ACC112 (cell line): ENCODE results near the gene EXD3.

Source experiments
- H2AFZ ChIP-seq: fragments of 200-600 bp; sonication (generic); one replicate; pipeline ENCODE4 v1.6.0; 2017; ENCODE audit warnings: antibody characterized with exemption, low read length; ENCODE audit not compliant: unreplicated experiment
- H3K27ac ChIP-seq: fragments of 200-600 bp; sonication (generic); 2 replicates; pipeline ENCODE4 v1.5.1; 2014; ENCODE audit warnings: low read depth, mild to moderate bottlenecking, antibody characterized with exemption, low read length, moderate library complexity
- H3K27me3 ChIP-seq: fragments of 200-600 bp; sonication (generic); 2 replicates; pipeline ENCODE4 v1.6.1; 2014; ENCODE audit warnings: mild to moderate bottlenecking, antibody characterized with exemption, low read length, moderate library complexity, mixed read lengths; ENCODE audit not compliant: insufficient read depth
- H3K36me3 ChIP-seq: fragments of 200-600 bp; sonication (generic); 2 replicates; pipeline ENCODE4 v1.6.1; 2016; ENCODE audit warnings: mild to moderate bottlenecking, antibody characterized with exemption, low read length, moderate library complexity, mixed read lengths; ENCODE audit not compliant: insufficient read depth
- H3K4me1 ChIP-seq: fragments of 200-600 bp; sonication (generic); one replicate; pipeline ENCODE4 v1.6.1; 2016; ENCODE audit warnings: low read length, mixed read lengths; ENCODE audit not compliant: insufficient read depth, unreplicated experiment, control insufficient read depth
- H3K4me3 ChIP-seq: fragments of 200-600 bp; sonication (generic); 2 replicates; pipeline ENCODE4 v1.5.1; 2014; ENCODE audit warnings: mild to moderate bottlenecking, low read depth, low read length
- H3K79me2 ChIP-seq: fragments of 200-600 bp; sonication (generic); one replicate; pipeline ENCODE4 v1.6.0; 2016; ENCODE audit warnings: low read length; ENCODE audit not compliant: control insufficient read depth, unreplicated experiment, insufficient read depth

EXD3 gene

GRCh38 chr9:137394866-137395665 lies 27.9 kb downstream of the EXD3 start:
- H2AFZ ChIP-seq, result no peak overlapping the region
- no peaks in the 10 kb centered on the region; the same call in 1 of the 2 replicates for H3K36me3 ChIP-seq
- no peaks in the 10 kb centered on the region for H3K4me1 ChIP-seq
- no peak overlapping the region for H3K4me3 ChIP-seq
- H3K27ac ChIP-seq, result no peak overlapping the region
- H3K79me2 ChIP-seq, result no peaks in the 10 kb centered on the region
- no peaks in the 10 kb centered on the region for H3K27me3 ChIP-seq

GRCh38 chr9:137393176-137394150 lies 29.5 kb downstream of the EXD3 start:
- no peak overlapping the region for H3K4me3 ChIP-seq
- no peaks in the 10 kb centered on the region; the same call in 1 of the 2 replicates for H3K36me3 ChIP-seq
- no peaks in the 10 kb centered on the region for H3K27me3 ChIP-seq
- no peaks in the 10 kb centered on the region for H3K79me2 ChIP-seq
- H3K4me1 ChIP-seq, result no peaks in the 10 kb centered on the region
- H2AFZ ChIP-seq, result no peak overlapping the region
- no peak overlapping the region for H3K27ac ChIP-seq

GRCh38 chr9:137392232-137393007 lies 30.5 kb downstream of the EXD3 start:
- Histone ChIP-seq H3K4me3 (no peak overlapping the region), H3K79me2 (no peaks in the 10 kb centered on the region), H3K27me3 (no peaks in the 10 kb centered on the region), H3K27ac (no peak overlapping the region), H3K36me3 (no peaks in the 10 kb centered on the region; the same call in 1 of the 2 replicates), H2AFZ (no peak overlapping the region), H3K4me1 (no peaks in the 10 kb centered on the region)

GRCh38 chr9:137391411-137391754 lies 31.6 kb downstream of the EXD3 start:
- no peaks in the 10 kb centered on the region for H3K4me1 ChIP-seq
- no peak overlapping the region for H3K27ac ChIP-seq
- no peak overlapping the region for H3K4me3 ChIP-seq

GRCh38 chr9:137390553-137391410 lies 32.2 kb downstream of the EXD3 start:
- Histone ChIP-seq H2AFZ (no peak overlapping the region), H3K27ac (no peak overlapping the region), H3K4me3 (no peak overlapping the region), H3K4me1 (no peaks in the 10 kb centered on the region), H3K36me3 (no peaks in the 10 kb centered on the region), H3K27me3 (no peaks in the 10 kb centered on the region), H3K79me2 (no peaks in the 10 kb centered on the region)

More at GRCh38 chr9:137391411-137391754, 31.6 kb downstream of the EXD3 start:
- Histone ChIP-seq H3K36me3 (no peaks in the 10 kb centered on the region), H3K27me3 (no peaks in the 10 kb centered on the region), H3K79me2 (no peaks in the 10 kb centered on the region), H2AFZ (no peak overlapping the region)

- Histone ChIP-seq H3K4me3 (no peak overlapping the region), H2AFZ (no peak overlapping the region), H3K4me1 (no peaks in the 10 kb centered on the region), H3K27me3 (no peaks in the 10 kb centered on the region), H3K79me2 (no peaks in the 10 kb centered on the region), H3K36me3 (no peaks in the 10 kb centered on the region), H3K27ac (no peak overlapping the region)
These were observed 33.6 kb downstream of the EXD3 start for GRCh38 chr9:137389428-137389746.

- no peak overlapping the region for H3K27ac ChIP-seq
- H3K4me3 ChIP-seq, result no peak overlapping the region
- no peaks in the 10 kb centered on the region for H3K79me2 ChIP-seq
- no peaks in the 10 kb centered on the region for H3K4me1 ChIP-seq
- H3K36me3 ChIP-seq, result no peaks in the 10 kb centered on the region
- H3K27me3 ChIP-seq, result no peaks in the 10 kb centered on the region
- H2AFZ ChIP-seq, result no peak overlapping the region
These were observed 34.2 kb downstream of the EXD3 start for GRCh38 chr9:137388589-137389427.

GRCh38 chr9:137387891-137388560 lies 34.9 kb downstream of the EXD3 start:
- Histone ChIP-seq H3K27ac (no peak overlapping the region), H3K4me3 (no peak overlapping the region), H3K4me1 (no peaks in the 10 kb centered on the region), H2AFZ (no peak overlapping the region), H3K27me3 (no peaks in the 10 kb centered on the region), H3K36me3 (no peaks in the 10 kb centered on the region), H3K79me2 (no peaks in the 10 kb centered on the region)
